Brain microvascular endothelial cell (primary cell): ENCODE results near the gene ACTN1.

Experiments used
- DNase-seq: peaks from one replicate; pipeline ENCODE4 v3.0.0-alpha.2; 2020
- H3K27ac ChIP-seq: fragments of 250-450 bp; sonication (Bioruptor Pico); 2 replicates; pipeline ENCODE4 v1.5.1; 2020; ENCODE audit warnings: mild to moderate bottlenecking, moderate library complexity
- H3K27me3 ChIP-seq: fragments of 250-450 bp; sonication (Bioruptor Pico); replicated peaks from 2 replicates; pipeline ENCODE4 v1.5.1; 2020; ENCODE audit warnings: mild to moderate bottlenecking
- H3K36me3 ChIP-seq: fragments of 250-450 bp; sonication (Bioruptor Pico); replicated peaks from 2 replicates; pipeline ENCODE4 v1.5.1; 2020; ENCODE audit warnings: mild to moderate bottlenecking
- H3K4me3 ChIP-seq: 2 replicates; pipeline ENCODE4 v1.5.1; 2011; ENCODE audit warnings: low read depth, mild to moderate bottlenecking, control low read depth, low read length, moderate library complexity
- CTCF ChIP-seq: IDR thresholded peaks from 2 replicates; pipeline ENCODE4 v1.5.1; 2011; ENCODE audit warnings: low read depth, mild to moderate bottlenecking, moderate library complexity, low read length, control low read depth, inconsistent platforms; ENCODE audit errors: missing control alignments
- in situ Hi-C: cut with HindIII; loops from 2 replicates; pipeline ENCODE4 v1.10.0; 2017; ENCODE audit warnings: low sequenced_read_pairs, low pct_ligation_motif_present

Gene ACTN1

GRCh38 chr14:68966872-68967301 is 12.2 kb downstream of the ACTN1 start:
- Histone ChIP-seq H3K4me3 (no peak overlapping the region), H3K27ac (no peak overlapping the region), H3K36me3 (peaks cover 60% of the 10 kb centered on the region), H3K27me3 (no peaks in the 10 kb centered on the region)
- peak; percentile 26 for DNase-seq
- in situ Hi-C loops: no loop called here
- TF ChIP-seq CTCF: no peak

GRCh38 chr14:68965261-68965761 is 13.8 kb downstream of the ACTN1 start:
- Histone ChIP-seq H3K27ac (no peak overlapping the region), H3K36me3 (peaks cover 44% of the 10 kb centered on the region), H3K27me3 (no peaks in the 10 kb centered on the region), H3K4me3 (no peak overlapping the region)
- DNase-seq: no peak
- no peak for TF ChIP-seq CTCF
- in situ Hi-C loops: no loop called here

DNA sequence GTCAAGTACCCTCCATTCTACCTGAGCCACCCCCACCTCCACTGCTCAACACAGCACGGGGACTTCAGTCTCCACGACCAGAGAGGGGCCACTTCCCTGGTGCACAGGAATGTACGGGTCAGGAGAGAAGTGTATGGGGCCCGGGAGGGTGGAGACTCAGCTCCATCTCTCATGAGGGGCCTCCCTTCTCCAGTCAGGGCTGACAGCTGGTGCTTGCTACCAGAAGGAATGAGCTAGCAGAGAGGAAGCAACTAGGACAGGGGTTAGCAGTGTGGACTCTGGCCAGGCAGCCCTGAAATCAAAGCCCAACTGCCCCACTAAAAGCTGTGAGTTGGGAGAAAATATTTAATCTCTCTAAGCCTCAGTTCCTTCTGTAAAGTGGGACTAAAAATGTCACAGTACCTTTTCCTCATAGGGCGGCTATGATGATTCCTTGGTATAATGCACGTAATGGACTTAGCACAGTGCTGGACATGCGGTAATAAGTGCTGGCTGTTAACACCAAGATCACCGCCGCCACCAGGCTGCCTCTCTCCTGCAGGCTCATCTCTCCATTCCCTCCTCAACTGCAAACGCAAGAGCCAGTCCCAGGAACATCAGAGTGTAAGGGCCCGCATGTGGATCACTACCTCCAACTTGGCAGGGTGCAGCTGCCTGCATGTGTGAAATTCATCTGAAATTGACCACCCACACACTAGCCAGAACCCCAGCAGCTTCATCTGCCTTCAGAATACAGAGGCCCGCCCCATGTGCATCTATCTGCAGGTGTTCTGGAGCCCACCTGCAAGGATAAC is 14.6 kb downstream of the ACTN1 start:
- H3K27ac ChIP-seq: no peak overlapping the region
- H3K4me3 ChIP-seq: no peak overlapping the region
- in situ Hi-C loops: no loop called here
- H3K27me3 ChIP-seq: no peaks in the 10 kb centered on the region
- no peak for DNase-seq
- peaks cover 44% of the 10 kb centered on the region for H3K36me3 ChIP-seq
- no peak for TF ChIP-seq CTCF

DNA sequence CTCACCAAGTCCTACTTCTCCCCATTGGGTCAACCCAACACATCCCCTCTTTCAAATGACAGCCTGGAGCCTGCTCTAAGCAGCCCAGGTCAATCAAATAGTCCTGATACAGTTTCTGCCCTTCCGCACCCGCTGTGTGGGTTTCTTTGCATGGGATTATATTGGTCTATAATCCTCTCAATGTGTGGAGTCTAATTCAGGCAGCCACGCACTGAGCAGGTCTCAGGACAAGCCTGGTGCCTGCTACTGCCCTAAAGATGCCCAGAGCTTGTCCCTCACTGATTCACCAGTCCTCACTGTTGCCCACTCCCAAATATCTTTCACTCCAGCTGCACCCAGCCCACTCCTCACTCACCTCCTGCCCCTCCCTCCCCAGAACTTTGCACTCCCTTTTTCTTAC is 16.4 kb downstream of the ACTN1 start:
- no peak overlapping the region for H3K4me3 ChIP-seq
- no peaks in the 10 kb centered on the region for H3K27me3 ChIP-seq
- in situ Hi-C loops: no loop called here
- no peak for DNase-seq
- H3K27ac ChIP-seq: no peak overlapping the region
- peaks cover 40% of the 10 kb centered on the region for H3K36me3 ChIP-seq
- TF ChIP-seq CTCF: no peak

DNA sequence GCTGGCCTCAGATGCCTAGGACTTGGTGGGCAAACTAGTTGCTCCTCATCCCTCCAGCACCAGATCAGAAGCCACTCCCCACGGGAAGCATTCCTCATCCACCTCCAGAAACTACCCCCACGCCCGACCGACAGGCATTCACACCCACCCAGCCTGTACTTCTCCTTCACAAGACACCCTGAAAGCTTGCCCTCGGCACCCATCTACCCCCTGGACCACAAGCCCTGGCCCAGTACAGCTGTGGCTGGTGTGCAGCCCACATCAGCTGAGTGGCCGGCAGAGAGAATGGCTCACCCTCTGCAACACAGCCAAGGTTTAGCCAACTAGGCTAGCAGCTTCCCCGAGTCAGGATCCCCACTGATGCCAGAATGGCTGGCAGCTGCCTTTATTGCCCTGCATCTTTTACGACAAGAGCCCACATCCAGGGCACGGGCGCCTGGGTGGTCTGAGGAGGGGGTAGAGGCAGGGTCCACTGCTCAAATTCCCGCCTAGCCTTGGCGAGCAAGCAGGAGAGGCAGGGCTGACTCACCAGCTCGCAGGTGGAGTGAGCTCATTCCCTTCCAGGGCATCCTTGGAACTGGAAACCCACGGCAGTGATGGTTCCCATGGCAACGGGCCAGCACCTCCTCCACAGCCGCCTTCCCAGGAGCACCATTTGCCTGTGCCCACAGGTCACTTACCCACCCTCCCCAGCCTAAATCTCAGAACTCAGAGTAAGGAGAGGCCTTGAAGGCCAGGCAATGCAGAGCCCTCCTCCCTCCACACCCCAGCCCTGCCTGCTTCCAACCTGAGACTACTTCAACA is 17.1 kb downstream of the ACTN1 start:
- H3K27me3 ChIP-seq: no peaks in the 10 kb centered on the region
- in situ Hi-C loops: no loop called here
- TF ChIP-seq CTCF: no peak
- H3K4me3 ChIP-seq: no peak overlapping the region
- H3K36me3 ChIP-seq: peaks cover 43% of the 10 kb centered on the region
- no peak overlapping the region for H3K27ac ChIP-seq
- DNase-seq: no peak
